HG02610 (cell line): Measurements from ENCODE around the gene MAN1B1.
"Not testable (repeated sequence)": the region's sequence is repeated elsewhere in the genome, so short reads cannot be mapped to it uniquely, and the experiment has no call there.

ENCODE experiments used
- ATAC-seq: cut with Tn5 transposase; IDR thresholded peaks from one replicate; pipeline ENCODE4 v1.9.1; 2021; ENCODE audit warnings: mild to moderate bottlenecking, moderate library complexity; ENCODE audit not compliant: unreplicated experiment

The MAN1B1 gene

DNA sequence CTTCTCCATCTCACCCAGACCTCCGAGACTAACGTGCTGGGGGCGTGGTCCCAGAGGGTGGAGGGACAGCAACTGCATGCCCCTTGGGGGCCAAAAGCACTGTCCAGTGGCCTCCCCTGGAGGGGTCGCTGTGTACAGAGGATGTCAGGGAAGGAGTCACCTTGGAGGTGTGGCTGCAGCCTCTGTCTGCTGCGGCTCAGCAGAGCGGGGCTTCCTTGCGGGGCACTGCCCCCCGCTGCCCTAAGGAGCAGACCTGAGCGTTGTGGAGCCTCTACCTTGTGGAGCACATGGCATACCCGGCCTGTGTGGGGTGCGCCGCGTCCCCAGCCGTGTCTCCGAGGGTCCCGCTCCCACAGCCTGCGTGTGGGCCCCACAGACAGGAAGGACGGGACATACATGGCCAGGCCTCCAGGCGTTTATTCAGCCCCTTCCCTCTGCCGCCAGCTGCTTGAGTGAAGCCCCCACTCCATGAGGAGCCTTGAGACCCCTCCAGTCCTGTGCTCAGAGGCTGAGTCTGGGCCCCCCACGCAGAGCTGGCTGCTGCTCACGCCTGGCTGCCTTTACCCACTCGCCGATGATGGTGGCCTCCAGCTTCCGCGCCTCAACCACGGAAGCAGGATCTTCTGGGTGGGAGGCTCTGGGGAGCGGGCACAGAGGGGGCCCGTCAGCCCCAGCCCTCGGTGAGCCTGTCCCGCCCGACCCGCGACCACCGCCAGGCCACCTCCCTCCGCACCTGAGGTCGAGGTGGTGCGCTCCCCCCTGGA lies 23.5 kb downstream of the MAN1B1 start:
- no peak for ATAC-seq

DNA sequence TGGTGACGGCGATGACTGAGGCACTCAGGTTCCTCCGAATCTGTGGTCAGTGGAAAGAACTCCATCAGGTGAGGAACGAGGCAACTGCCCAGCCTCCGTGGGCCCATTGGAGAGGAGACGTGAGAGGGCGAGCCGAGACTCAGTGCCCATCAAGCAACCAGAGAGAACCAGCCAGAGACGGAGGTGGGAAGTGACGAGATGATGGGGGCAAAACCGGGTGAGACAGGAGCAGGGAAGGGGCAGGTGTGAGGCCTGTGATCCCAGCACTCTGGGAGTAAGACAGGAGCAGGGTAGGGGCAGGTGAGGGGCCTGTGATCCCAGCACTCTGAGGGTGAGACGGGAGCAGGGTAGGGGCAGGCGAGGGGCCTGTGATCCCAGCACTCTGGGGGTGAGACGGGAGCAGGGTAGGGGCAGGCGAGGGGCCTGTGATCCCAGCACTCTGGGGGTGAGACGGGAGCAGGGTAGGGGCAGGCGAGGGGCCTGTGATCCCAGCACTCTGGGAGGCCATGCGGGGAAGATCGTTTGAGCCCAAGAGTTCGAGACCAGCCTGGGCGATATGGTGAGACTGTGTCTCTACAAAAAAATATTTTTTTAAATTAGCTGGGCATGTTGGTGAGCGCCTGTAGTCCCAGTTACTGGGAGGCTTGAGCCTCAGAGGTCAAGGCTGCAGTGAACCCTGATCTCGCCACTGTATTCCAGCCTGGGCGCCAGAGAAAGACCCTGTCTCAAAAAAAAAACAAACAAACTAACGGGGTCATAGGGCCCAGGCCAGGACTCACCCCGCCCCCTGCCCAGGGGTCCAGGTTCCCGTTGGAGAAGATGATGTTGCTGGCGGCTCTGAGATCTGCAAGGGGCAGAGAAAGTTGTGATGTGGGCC lies 24.4 kb downstream of the MAN1B1 start:
- ATAC-seq = no peak

DNA sequence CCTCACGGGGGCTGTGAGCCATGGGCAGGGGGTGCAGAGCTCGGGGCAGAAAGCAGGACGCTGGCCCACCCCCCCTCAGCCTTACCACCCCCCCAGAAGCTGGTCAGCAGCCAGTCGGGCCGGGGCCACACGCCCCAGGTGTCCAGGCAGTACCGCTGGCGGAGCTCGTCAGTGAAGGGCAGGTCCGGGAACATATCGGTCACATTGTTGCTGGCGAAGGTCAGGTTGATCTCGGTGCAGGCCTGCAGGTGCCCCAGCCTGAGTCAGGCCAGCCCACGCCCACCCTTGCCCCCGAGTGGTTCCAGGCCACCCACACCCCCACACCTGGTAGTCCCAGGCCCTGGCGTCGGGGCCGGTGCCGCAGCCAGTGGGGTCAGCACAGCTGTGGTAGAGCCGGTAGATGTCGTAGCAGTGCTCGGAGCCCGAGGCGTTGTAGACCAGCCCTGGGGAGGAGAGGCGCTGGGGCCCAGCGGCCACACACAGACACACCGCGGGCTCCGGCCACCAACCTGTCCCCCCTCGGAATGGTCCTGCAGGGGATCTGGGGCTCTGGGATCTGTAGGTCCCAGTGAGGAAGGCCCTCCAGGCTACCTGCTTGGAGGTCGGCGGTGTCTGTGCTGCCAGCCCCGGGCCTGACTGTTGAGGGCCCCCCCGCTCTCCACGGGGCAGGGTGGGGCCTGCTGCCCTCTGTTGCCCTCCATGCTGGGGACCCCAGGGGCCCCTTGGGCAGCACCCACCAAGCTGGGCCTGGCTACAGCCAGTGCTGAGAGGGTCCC lies 25.2 kb downstream of the MAN1B1 start:
- ATAC-seq = no peak

DNA sequence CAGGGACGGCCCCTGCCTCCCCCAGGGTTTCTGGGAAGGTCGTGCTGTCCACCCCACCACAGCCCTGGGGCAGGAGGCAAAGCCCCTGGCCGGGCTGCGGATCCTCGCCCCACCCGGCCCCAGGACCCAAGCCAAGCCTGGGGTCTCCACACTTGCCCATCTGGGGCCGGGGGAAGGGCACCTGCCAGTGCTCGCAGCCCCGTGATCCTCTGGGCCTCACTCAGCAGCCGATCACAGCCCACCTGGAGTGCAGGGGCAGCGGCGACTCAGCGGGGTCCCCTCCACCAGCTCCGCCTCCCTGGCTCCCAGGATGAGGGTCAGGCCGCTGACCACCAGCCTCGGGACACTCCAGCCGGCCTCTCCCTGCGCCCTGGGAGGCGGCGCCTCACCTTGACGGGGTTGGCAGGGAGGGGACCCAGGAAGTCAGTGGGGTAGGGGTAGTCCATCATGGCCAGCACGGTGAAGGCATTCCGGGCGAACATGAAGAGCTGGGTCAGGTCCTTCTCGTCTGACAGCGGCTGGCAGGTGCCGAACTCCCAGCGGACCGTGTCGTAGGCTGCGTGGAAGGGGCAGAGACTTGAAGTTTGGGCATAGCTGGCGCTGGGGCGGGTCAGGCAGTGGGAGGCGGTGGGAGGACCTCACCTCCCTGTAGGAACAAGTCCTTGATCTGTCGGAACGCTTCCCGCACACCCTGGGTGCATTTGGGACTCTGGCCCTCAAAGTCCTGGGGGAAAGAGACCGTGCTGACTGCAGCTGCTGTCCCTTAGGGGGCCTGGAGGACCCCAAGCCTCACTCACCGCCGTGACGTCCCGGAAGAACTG lies 26.0 kb downstream of the MAN1B1 start:
- no peak for ATAC-seq

DNA sequence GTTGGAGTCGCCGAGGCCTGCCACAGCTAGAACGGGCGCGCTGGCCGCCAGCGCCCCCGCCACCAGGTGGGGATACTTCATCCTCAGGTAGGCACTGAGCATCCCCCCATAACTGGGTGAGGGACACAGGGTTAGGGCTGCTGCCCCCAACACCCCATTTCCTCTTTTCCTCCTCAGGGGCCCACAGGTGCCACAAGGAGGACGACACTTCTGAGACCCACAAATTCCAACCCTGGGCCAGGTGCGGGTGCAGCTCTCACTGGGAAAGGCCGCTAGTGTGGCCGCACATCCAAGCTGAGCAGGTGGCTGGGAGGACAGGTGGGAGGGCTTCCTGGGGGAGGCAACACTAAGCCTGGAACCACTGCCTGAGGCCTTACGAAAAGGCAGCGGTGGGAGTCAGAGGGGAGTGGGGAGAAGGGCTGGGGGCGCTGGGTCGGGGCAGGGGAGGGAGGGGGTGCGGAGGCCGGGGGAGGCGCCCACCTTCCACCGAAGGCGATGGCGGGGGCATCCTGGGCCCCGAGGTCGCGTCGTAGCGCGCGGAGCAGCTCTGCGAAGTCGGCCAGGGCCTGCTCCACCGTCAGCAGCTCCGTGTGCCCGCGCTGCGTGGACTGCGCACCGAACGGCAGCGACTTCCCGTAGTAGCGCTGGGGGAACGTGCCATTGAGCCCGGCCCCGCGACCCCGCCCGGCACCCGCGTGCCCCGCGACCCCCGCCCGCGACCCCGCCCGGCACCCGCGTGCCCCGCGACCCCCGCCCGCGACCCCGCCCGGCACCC lies 26.8 kb downstream of the MAN1B1 start:
- ATAC-seq = no peak

DNA sequence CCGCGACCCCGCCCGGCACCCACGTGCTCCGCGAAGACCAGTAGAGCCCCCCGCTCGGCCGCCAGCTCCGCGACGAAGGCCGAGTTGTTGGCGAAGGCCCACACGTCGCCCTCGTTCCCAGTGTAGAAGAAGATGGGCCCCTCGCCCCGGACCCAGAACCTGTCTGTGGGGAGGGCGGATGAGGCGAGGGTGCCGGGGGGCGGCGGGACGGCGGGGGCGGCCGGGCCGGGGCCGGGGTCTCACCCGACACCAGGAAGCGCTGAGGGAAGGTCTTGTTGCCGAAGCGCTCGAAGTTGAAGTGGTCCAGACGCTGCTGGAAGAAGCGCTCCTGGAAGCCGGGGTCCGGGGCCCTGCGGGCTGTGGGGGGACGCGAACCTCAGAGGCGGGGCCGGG lies 27.4 kb downstream of the MAN1B1 start:
- peak; percentile 16 for ATAC-seq

DNA sequence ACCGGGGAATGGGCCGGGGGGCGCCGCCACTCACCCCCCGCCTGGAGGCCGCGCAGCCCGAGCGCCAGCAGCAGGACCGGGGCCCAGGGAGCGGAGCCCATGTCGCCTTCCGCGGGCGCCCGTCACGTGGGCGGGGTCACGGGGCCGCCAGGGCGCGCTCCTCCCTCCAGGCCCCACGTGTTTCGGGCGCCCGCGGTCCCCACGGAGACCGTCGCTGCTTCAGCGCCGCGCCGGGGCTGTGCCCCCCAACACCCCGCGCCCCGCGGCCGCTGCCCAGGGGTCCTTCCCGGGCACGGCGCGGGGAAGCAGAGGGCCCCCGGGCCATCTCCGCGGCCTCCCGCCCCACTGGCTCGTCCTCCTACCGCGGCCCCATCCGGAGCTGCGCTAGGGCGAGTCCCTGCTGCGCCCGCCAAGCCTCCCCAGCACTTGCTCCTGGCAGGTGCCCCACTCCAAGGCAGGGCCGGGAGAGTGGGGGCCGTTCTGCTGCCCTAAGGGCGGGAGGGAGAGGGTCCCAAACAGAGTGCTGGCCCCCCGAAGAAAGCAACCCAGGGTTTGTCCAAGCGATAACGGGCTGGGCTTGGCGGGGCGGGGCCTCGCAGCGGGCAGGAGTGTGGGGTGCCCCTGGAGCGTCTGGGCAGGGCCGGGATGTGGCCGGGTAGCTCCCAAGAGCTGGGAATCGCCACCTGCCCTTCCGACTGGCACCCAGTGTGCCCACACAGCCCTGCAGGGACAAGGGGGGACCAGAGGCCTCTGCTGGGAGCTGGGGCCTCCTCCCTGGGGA lies 28.0 kb downstream of the MAN1B1 start, which contains the start of gene DPP7:
Gene DPP7, minus strand, starts transcription at position 121 of the 781 bp plus-strand sequence. Its CDS starts 20 bp downstream, at position 101.
- ATAC-seq = peak; percentile 63

DNA sequence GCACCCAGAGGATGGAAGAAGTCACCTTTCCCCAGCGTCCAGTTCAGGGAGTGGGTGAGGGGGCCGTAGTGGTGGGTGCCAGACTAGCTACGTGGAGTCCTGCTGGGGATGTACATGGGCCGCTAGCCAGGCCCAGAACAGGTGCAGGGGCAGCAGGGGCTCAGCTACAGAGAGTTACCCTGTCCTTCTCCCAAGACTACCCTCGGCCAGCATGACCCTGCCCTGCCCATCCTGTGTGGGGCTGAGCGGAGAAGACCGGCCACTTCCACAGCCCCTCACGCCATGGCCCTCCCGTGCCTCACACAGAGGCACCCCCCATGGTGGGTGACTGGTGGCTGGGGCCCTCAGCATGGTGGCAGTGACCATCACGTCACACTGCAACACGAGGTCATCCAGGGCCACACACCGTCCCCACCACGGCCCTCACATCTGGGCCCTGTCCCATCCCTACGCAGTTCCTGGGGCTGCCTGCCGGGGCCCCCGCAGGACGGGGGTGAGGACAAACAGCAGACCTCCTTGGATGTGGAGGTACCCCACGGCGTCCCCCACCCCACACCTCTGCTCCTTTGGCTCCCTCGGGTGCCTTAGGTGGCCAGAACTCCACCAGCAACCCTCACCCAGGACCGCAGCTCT lies 28.7 kb downstream of the MAN1B1 start:
- ATAC-seq = no peak

DNA sequence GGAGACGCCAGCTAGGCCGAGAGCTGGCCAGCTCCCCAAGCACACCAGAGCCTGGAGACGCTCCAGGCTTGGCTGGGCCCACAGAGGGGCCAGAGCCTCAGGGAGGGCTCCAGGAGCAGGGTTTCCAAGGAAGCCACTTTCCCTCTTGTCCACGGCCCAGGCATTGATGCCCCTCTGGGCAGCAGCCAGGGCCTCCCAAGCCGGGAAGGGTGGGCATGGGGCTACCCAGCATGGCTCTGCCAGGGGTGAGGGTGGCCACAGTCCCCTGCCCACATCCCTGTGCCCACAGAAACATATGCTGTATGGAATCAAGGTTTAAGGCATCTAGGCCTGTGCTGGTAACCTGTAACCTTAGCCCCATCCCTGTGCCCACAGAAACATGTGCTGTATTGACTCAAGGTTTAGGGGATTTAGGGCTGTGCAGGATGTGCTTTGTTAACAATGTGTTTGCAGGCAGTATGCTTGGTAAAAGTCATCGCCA lies 29.3 kb downstream of the MAN1B1 start:
- no peak for ATAC-seq

DNA sequence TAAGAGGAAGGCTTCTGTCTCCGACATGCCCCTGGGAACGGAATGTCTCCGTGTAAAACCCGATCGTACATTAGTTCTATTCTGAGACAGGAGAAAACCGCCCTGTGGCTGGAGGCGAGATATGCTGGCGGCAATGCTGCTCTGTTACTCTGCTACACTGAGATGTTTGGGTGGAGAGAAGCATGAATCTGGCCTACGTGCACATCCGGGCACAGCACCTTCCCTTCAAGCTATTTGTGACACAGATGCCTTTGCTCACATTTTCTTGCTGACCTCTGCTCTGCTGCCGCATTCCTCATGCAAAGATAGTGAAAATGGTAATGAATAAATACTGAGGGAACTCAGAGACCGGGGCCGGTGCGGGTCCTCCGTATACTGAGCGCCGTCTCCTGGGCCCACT lies 29.9 kb downstream of the MAN1B1 start:
- no peak for ATAC-seq

DNA sequence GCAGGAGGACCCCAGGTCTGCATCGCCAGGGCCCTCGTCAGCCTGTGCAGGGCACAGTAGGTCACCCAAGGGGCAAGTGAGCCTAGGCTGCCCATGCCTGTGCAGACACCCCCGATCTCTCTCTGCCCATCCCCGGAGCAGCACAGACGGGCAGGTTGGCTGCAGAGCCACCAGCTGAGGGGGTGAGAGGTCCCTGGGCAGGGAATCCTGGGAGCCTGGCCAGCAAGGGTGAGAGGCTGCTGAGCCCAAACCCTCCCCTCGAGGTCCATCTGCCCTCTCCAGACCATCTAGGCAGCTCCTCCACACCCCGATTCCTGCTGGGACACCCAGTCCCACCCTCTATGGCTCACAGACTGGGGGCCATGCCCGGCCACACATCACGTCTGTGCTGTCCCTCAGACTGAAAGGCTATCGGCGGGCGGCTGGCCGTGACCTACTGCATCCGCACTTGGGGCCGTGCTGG lies 30.5 kb downstream of the MAN1B1 start:
- no peak for ATAC-seq

DNA sequence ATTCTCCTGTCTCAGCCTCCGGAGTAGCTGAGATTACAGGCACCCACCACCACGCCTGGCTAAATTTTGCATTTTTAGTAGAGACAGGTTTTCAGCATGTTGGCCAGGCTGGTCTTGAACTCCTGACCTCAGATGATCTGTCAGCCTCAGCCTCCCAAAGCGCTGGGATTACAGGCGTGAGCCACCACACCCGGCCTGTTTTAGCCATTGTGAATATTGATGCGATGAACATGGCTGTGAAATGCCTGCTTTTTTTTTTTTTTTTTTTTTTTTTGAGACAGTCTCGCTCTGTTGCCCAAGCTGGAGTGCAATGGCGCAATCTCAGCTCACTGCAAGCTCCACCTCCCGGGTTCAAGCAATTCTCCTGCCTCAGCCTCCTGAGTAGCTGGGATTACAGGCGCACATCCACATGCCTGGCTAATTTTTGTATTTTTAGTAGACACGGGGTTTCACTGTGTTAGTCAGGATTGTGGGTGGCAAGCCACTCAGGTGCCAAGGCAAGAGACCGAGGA lies 31.4 kb downstream of the MAN1B1 start:
- not testable (repeated sequence) for ATAC-seq

DNA sequence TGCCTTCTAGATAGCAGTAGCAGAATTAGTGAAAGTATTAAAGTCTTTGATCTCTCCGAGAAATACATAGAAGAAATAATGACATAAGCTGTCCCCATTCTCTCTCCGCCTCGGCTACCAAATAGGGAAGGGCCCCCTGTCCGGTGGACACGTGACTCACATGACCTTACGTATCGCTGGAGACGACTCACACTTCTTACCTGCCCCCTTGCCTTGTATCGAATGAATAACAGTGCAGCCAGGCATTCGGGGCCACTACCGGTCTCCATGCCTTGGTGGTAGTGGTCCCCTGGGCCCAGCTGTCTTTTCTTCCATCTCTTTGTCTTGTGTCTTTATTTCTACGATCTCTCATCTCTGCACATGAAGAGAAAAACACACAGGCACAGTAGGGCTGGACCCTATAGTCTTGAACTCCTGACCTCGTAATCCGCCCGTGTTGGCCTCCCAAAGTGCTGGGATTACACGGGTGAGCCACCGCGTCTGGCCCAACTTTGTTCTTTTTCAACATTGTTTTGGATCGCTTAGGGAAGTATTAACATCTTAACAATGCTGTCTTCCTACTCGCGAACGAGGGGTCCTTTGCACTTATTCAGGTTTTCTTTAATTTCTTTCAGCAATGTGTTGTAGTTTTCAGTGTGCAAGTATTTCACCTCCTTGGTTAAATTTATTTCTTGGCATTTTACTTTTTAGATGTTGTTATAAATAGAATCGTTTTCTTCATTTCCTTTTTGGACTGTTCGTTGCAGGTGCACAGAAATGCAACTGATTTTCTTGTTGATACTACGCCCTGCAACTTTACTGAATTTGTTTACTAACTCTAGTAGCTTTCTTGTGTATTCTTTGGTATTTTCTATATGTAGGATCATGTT lies 35.4 kb downstream of the MAN1B1 start:
- ATAC-seq = not testable (repeated sequence)

DNA sequence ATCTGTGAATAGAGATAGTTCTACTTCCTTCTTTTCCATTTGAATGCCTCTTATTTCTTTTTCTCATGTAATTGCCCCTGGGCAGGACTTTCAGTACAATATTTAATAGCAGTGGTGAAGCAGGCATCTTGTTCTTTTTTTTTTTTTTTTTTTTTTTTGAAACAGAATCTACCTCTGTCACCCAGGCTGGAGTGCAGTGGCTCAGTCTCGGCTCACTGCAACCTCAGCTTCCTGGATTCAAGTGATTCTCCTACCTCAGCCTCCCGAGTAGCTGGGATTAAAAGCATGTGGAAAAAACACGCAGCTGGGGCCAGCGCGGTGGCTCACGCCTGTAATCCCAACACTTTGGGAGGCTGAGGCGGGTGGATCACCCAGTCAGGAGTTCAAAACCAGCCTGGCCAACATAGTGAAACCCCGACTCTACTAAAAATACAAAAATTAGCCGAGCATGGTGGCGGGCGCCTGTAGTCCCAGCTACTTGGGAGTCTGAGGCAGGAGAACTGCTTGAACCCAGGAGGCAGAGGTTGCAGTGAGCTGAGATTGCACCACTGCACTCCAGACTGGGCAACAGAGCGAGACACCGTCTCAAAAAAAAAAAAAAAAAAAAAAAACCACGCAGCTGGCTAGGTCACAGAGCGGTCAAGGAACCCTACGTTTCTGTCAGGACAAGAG lies 36.1 kb downstream of the MAN1B1 start:
- ATAC-seq = not testable (repeated sequence)

DNA sequence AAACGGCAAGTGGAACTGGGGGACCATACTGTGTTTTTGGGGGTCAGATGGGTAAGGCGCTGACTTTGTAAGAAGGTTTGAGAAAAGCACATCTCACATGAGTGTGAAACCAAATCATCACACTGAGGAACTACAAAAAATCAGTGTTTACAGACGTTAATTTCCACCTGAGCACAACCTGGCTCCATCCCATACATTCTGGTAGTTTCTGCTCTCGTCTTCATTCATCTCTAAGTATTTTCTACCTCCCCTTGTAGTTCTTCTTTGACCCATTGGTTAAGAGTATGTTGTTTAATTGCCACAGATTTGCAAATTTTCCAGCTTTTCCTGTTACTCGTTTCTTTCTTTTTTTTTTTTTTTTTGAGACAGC lies 36.7 kb downstream of the MAN1B1 start:
- ATAC-seq = peak; percentile 47

DNA sequence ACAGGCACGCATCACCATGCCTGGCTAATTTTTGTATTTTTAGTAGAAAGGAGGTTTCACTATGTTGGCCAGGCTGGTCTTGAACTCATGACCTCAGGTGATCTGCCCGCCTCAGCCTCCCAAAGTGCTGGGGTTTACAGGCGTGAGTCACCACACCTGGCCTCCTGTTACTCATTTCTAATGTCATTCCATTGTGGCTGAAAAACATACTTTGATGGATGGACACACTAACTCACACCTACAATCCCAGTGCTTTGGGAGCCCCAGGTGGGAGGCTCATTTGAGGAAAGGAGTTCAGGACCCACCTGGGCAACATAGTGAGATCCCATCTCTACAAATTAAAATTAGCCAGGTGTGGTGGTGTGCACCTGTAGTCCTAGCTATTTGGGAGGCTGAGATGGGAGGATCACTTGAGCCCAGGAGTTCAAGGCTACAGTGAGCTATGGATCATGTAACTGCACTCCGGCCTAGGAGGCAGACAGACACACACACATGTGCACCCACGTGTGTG lies 37.2 kb downstream of the MAN1B1 start:
- ATAC-seq = not testable (repeated sequence)
